Measurements from ENCODE around the gene C16orf78. TPM values are rescaled to one million over a fixed set of nuclear protein-coding genes. Genes with fewer than 3 reads are reported as not detected.

The C16orf78 gene
- total RNA-seq, 1 donor from 2014 or later, result not detected

DNA sequence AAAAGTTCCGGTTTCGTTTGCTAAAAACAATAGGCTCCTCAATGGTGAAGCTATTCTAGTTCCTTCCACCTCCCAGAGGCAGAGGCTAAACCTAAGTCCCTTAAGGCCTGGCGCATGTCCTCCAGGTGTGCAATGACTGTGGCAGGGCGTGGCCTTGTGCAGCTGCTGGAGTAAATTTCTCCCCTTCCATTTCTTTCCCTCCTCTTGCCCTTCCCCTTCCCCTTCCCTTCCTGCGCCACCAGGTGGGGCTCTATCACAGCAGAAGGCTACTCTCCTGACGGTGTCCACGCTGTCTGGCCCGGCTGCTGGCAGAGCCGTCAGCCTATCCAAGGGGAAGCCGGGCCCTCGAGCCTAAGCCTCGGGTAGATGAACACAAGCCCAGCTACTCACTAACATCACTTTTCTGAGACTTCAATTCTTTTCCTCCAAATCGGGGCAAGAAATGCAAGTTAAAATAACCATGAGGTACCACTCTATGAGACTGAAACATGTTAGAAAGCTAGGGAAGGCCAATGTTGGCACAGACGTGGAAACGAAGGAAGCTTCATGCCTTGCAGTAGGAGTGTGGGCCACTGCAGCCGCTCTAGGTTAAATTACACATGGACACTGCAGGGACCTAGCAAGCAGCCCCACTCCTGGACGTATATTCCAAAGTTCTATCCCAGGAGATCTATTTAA lies 34.4 kb downstream of the C16orf78 start:
- Mint-ChIP-seq H3K9me3 (ENCODE audit: unreplicated experiment) (peaks cover 10% of the 10 kb centered on the region), H3K27me3 (ENCODE audit: low read depth, unreplicated experiment) (peaks cover 33% of the 10 kb centered on the region), H3K4me3 (ENCODE audit: unreplicated experiment) (no peak overlapping the region), H3K36me3 (ENCODE audit: low read depth, unreplicated experiment) (no peaks in the 10 kb centered on the region), H3K4me1 (ENCODE audit: low read depth, unreplicated experiment) (no peaks in the 10 kb centered on the region), H3K27ac (ENCODE audit: unreplicated experiment) (no peak overlapping the region)
- Histone ChIP-seq H3K9me3 (ENCODE audit: insufficient read depth, low read depth, low read length) (peaks cover 2% of the 10 kb centered on the region), H3K79me2 (ENCODE audit: insufficient read depth, low read length) (no peaks in the 10 kb centered on the region), H3K27me3 (ENCODE audit: insufficient read depth, low read length) (no peaks in the 10 kb centered on the region), H4K20me1 (ENCODE audit: insufficient read depth, low read length) (no peaks in the 10 kb centered on the region), H3K9ac (ENCODE audit: low read length) (no peak overlapping the region), H3K4me1 (ENCODE audit: insufficient read depth, low read length) (no peaks in the 10 kb centered on the region), H3K4me3 (ENCODE audit: insufficient read depth, low read depth, low read length) (no peak overlapping the region), H3K36me3 (ENCODE audit: insufficient read depth, low read length) (no peaks in the 10 kb centered on the region), H3K4me2 (ENCODE audit: low read length) (no peak overlapping the region), H3K27ac (ENCODE audit: low read depth, low read length) (no peak overlapping the region), H2AFZ (ENCODE audit: low read depth, low read length) (peak overlapping the region; percentile 42)
- DNase-seq (ENCODE audit: low read depth), result peak; percentile 37
- TF ChIP-seq EZH2 (IDR thresholded peaks at IDR 0.05; ENCODE audit: insufficient read depth, low read length) (no peak), CTCF (IDR thresholded peaks at IDR 0.05; ENCODE audit: insufficient read depth, low read depth, low read length) (peak; percentile 65)
- FAIRE-seq, result peak; percentile 23

DNA sequence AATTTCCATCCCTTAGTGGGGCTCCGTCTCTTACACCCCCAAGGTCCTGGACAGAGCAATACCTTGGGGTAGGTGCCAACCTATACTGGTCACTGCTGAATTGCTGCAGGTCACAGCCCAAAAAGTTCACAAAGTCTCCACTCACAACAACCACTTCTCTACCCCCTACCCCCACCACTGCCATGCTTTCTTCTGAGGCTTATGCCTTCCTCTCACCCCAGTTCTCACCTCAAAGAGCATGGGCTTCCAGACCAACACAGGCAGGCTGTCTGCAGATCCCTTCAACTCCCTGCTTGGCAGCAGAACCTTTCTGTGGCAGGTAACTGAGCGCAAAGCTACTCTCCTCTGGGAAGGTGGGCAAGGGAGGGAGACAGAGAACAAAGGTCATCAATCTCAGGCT lies 35.5 kb downstream of the C16orf78 start:
- no peak for FAIRE-seq
- no peak overlapping the region for H3K27ac ChIP-seq (ENCODE audit: low read depth, low read length)
- H3K4me1 ChIP-seq (ENCODE audit: insufficient read depth, low read length), result no peaks in the 10 kb centered on the region
- peaks cover 35% of the 10 kb centered on the region for H3K27me3 Mint-ChIP-seq (ENCODE audit: low read depth, unreplicated experiment)
- DNase-seq (ENCODE audit: low read depth), result no peak
- H3K4me2 ChIP-seq (ENCODE audit: low read length), result no peak overlapping the region
- TF ChIP-seq EZH2 (IDR thresholded peaks at IDR 0.05; ENCODE audit: insufficient read depth, low read length) (no peak), CTCF (IDR thresholded peaks at IDR 0.05; ENCODE audit: insufficient read depth, low read depth, low read length) (no peak)
- H3K4me3 ChIP-seq (ENCODE audit: insufficient read depth, low read depth, low read length), result no peak overlapping the region
- no peak overlapping the region for H3K9ac ChIP-seq (ENCODE audit: low read length)
- no peak overlapping the region for H2AFZ ChIP-seq (ENCODE audit: low read depth, low read length)
- no peak overlapping the region for H3K4me3 Mint-ChIP-seq (ENCODE audit: unreplicated experiment)
- no peaks in the 10 kb centered on the region for H3K9me3 ChIP-seq (ENCODE audit: insufficient read depth, low read depth, low read length)
- H4K20me1 ChIP-seq (ENCODE audit: insufficient read depth, low read length), result no peaks in the 10 kb centered on the region
- no peaks in the 10 kb centered on the region for H3K36me3 Mint-ChIP-seq (ENCODE audit: low read depth, unreplicated experiment)
- no peaks in the 10 kb centered on the region for H3K9me3 Mint-ChIP-seq (ENCODE audit: unreplicated experiment)
- no peaks in the 10 kb centered on the region for H3K79me2 ChIP-seq (ENCODE audit: insufficient read depth, low read length)
- H3K36me3 ChIP-seq (ENCODE audit: insufficient read depth, low read length), result no peaks in the 10 kb centered on the region
- H3K27ac Mint-ChIP-seq (ENCODE audit: unreplicated experiment), result no peak overlapping the region
- H3K27me3 ChIP-seq (ENCODE audit: insufficient read depth, low read length), result no peaks in the 10 kb centered on the region
- no peaks in the 10 kb centered on the region for H3K4me1 Mint-ChIP-seq (ENCODE audit: low read depth, unreplicated experiment)

DNA sequence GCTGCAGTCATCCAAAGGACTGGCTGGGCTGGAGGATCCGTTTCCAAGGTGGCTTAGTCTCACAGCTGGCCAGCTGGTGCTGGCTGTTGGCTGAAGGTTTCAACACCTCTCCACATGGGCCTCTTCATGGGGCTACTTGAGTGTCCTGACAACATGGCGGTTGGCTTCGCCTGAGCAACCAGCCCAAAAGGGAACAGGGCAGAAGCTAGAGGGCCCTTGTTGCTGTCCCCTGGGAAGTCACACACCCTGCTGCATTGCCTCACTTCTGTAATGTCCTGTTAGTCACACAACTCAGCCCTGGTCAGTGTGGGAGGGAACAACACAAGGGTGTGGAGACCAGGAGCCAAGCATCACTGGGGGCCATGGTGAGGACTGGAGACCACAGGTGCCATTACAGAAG lies 36.6 kb downstream of the C16orf78 start:
- H3K9me3 ChIP-seq (ENCODE audit: insufficient read depth, low read depth, low read length), result no peaks in the 10 kb centered on the region
- Mint-ChIP-seq H3K4me1 (ENCODE audit: low read depth, unreplicated experiment) (no peaks in the 10 kb centered on the region), H3K9me3 (ENCODE audit: unreplicated experiment) (no peaks in the 10 kb centered on the region), H3K27ac (ENCODE audit: unreplicated experiment) (no peak overlapping the region), H3K36me3 (ENCODE audit: low read depth, unreplicated experiment) (no peaks in the 10 kb centered on the region), H3K4me3 (ENCODE audit: unreplicated experiment) (no peak overlapping the region), H3K27me3 (ENCODE audit: low read depth, unreplicated experiment) (peaks cover 27% of the 10 kb centered on the region)
- H3K4me3 ChIP-seq (ENCODE audit: insufficient read depth, low read depth, low read length), result no peak overlapping the region
- no peaks in the 10 kb centered on the region for H3K79me2 ChIP-seq (ENCODE audit: insufficient read depth, low read length)
- no peaks in the 10 kb centered on the region for H3K27me3 ChIP-seq (ENCODE audit: insufficient read depth, low read length)
- H2AFZ ChIP-seq (ENCODE audit: low read depth, low read length), result no peak overlapping the region
- no peaks in the 10 kb centered on the region for H4K20me1 ChIP-seq (ENCODE audit: insufficient read depth, low read length)
- FAIRE-seq (no peak), DNase-seq (ENCODE audit: low read depth) (no peak)
- H3K9ac ChIP-seq (ENCODE audit: low read length), result no peak overlapping the region
- TF ChIP-seq CTCF (IDR thresholded peaks at IDR 0.05; ENCODE audit: insufficient read depth, low read depth, low read length), result no peak
- no peak for TF ChIP-seq EZH2 (IDR thresholded peaks at IDR 0.05; ENCODE audit: insufficient read depth, low read length)
- no peak overlapping the region for H3K27ac ChIP-seq (ENCODE audit: low read depth, low read length)
- H3K4me2 ChIP-seq (ENCODE audit: low read length), result no peak overlapping the region
- no peaks in the 10 kb centered on the region for H3K36me3 ChIP-seq (ENCODE audit: insufficient read depth, low read length)
- H3K4me1 ChIP-seq (ENCODE audit: insufficient read depth, low read length), result no peaks in the 10 kb centered on the region
